Naive thymus-derived CD4-positive, alpha-beta T cell (primary cell): ENCODE results near the gene HSPA2. TPM values are rescaled to one million over a fixed set of nuclear protein-coding genes. Genes with fewer than 3 reads are reported as not detected.

Experiments
- ATAC-seq: fragments of 150-1000 bp; cut with Tn5 transposase; 2 replicates; pipeline ENCODE4 v1.10.0; 2021; ENCODE audit warnings: mild to moderate bottlenecking, moderate library complexity
- CTCF ChIA-PET: fragments of 350-600 bp; sonication (Branson Sonifier 250); formaldehyde crosslinking; loops from one replicate; lab custom pipeline; 2021; ENCODE audit warnings: antibody characterized with exemption; lab: Charles Lee
- POLR2A ChIA-PET: fragments of 350-600 bp; sonication (Branson Sonifier 250); formaldehyde crosslinking; loops from one replicate; lab custom pipeline; 2021; ENCODE audit warnings: antibody characterized with exemption, inconsistent platforms; lab: Charles Lee
- DNase-seq, 9 donors: peaks; one replicate each; pipeline versions ENCODE4 v3.0.0 to v3.0.0-alpha.2; 2020 to 2022; ENCODE audit warnings: mixed read lengths in 1 of 9
- H3K27ac ChIP-seq: one replicate; pipeline ENCODE4 v1.7.0; 2013; ENCODE audit warnings: mild to moderate bottlenecking, low read depth, low read length, moderate library complexity
- H3K27me3 ChIP-seq, 2 donors: one replicate each; pipeline ENCODE4 v1.7.0; 2013; ENCODE audit warnings: low read length in 2 of 2, mild to moderate bottlenecking in 2 of 2, moderate library complexity in 2 of 2; ENCODE audit not compliant: control insufficient read depth in 2 of 2, insufficient read depth in 2 of 2
- H3K36me3 ChIP-seq, 3 experiments: 1 replicate in 2 of 3; 2 replicates in 1 of 3; pipeline ENCODE4 v1.7.0; 2013; ENCODE audit warnings: low read length in 3 of 3, mild to moderate bottlenecking in 3 of 3, moderate library complexity in 1 of 3; ENCODE audit not compliant: insufficient read depth in 3 of 3, control insufficient read depth in 2 of 3
- H3K4me1 ChIP-seq, 2 donors: one replicate each; pipeline ENCODE4 v1.7.0; 2013; ENCODE audit warnings: low read length in 2 of 2, mild to moderate bottlenecking in 2 of 2, moderate library complexity in 1 of 2; ENCODE audit not compliant: control insufficient read depth in 2 of 2, insufficient read depth in 2 of 2
- H3K4me3 ChIP-seq: 2 replicates; pipeline ENCODE4 v1.7.0; 2013; ENCODE audit warnings: mild to moderate bottlenecking, low read length
- H3K9me3 ChIP-seq, 3 experiments: 1 replicate in 2 of 3; 2 replicates in 1 of 3; pipeline ENCODE4 v1.7.0; 2013; ENCODE audit warnings: low read length in 3 of 3; ENCODE audit not compliant: control insufficient read depth in 2 of 3
- H3K27ac Mint-ChIP-seq, 9 donors: one replicate each; pipeline ENCODE4 v1.8.0; 2020 to 2022; ENCODE audit warnings: mixed read lengths in 9 of 9, mild to moderate bottlenecking in 8 of 9, moderate library complexity in 5 of 9, inconsistent platforms in 2 of 9
- H3K27me3 Mint-ChIP-seq, 5 donors: one replicate each; pipeline ENCODE4 v1.8.0; 2021 to 2022; ENCODE audit warnings: mixed read lengths in 5 of 5, mild to moderate bottlenecking in 1 of 5
- H3K36me3 Mint-ChIP-seq, 5 donors: one replicate each; pipeline ENCODE4 v1.8.0; 2020 to 2022; ENCODE audit warnings: mixed read lengths in 5 of 5, mild to moderate bottlenecking in 3 of 5, inconsistent platforms in 1 of 5
- H3K4me1 Mint-ChIP-seq, 7 donors: one replicate each; pipeline ENCODE4 v1.8.0; 2020 to 2022; ENCODE audit warnings: mixed read lengths in 7 of 7, mild to moderate bottlenecking in 3 of 7, inconsistent platforms in 1 of 7
- H3K4me3 Mint-ChIP-seq, 10 donors: one replicate each; pipeline ENCODE4 v1.8.0; 2020 to 2022; ENCODE audit warnings: mild to moderate bottlenecking in 10 of 10, mixed read lengths in 10 of 10, moderate library complexity in 6 of 10, inconsistent platforms in 2 of 10
- H3K9me3 Mint-ChIP-seq, 11 donors: one replicate each; pipeline ENCODE4 v1.8.0; 2020 to 2022; ENCODE audit warnings: mixed read lengths in 11 of 11, mild to moderate bottlenecking in 4 of 11, inconsistent platforms in 1 of 11, moderate library complexity in 1 of 11
- intact Hi-C, 2 donors: fragments of 100-400 bp; cut with micrococcal nuclease; formaldehyde crosslinking; loops; one replicate each; pipeline ENCODE4 v1.15.1; 2023
- polyA plus RNA-seq, 2 donors: library from polyadenylated mRNA; unstranded; fragments of 300-500 nt; fragmentation: Illumina TruSeq; gene quantifications; one replicate each; pipeline ENCODE4 v1.2.3, GENCODE V29; 2021
- total RNA-seq, 6 experiments: library from RNA in 5 of 6; stranded (reverse) in 5 of 6; gene quantifications; 1 replicate in 5 of 6; 2 replicates in 1 of 6; pipeline ENCODE4 v1.2.3 and lab custom pipeline; 2021 to 2026

Gene HSPA2
- total and polyA plus RNA-seq, 7 experiments from 2014 or later, result 0.21 to 2.5 (median 0.76) TPM

- Mint-ChIP-seq H3K9me3 (no peaks in the 10 kb centered on the region), H3K27me3 (no peaks in the 10 kb centered on the region), H3K4me1 (peaks cover 25 to 64% (median 57%) of the 10 kb centered on the region in 7 donors), H3K36me3 (peaks cover 0 to 3% (median 0%) of the 10 kb centered on the region in 5 donors), H3K27ac (peak overlapping the region in 2 of 9 donors; percentile 43 to 54), H3K4me3 (peak overlapping the region in 2 of 10 donors; percentile 13 to 23)
- H3K36me3 ChIP-seq, result peaks cover 0 to 17% (median 13%) of the 10 kb centered on the region in 3 experiments
- ATAC-seq (no peak), DNase-seq (no peak)
- H3K9me3 ChIP-seq, result no peaks in the 10 kb centered on the region
- ChIA-PET CTCF (interaction anchor here (1.1 kb wide), 1 partner anchor 36 kb away, joined by 9 read pairs; no protein-coding TSS in a partner anchor), POLR2A (interaction anchor here (0.6 kb wide), 2 partner anchors 174 to 418 kb away, joined by 3 read pairs; no protein-coding TSS in a partner anchor)
- peaks cover 17 to 18% of the 10 kb centered on the region in 2 donors for H3K4me1 ChIP-seq
- no peak overlapping the region for H3K27ac ChIP-seq
- H3K27me3 ChIP-seq, result no peaks in the 10 kb centered on the region
- no peak overlapping the region for H3K4me3 ChIP-seq
- intact Hi-C loops, result no loop called here
These were observed 22.3 kb upstream of the HSPA2 start for GRCh38 chr14:64518229-64518628.

- H3K27me3 Mint-ChIP-seq, result no peaks in the 10 kb centered on the region
- DNase-seq (no peak), ATAC-seq (no peak)
- POLR2A ChIA-PET, result interaction anchor here (2.1 kb wide), 1 partner anchor 16 kb away, joined by 7 read pairs; the partner anchor contains the start of gene ZBTB1
- H3K4me3 Mint-ChIP-seq, result peak overlapping the region in 1 of 10 donors; percentile 19
- H3K36me3 Mint-ChIP-seq, result peaks cover 0 to 8% (median 3%) of the 10 kb centered on the region in 5 donors
- peaks cover 0 to 18% (median 17%) of the 10 kb centered on the region in 3 experiments for H3K36me3 ChIP-seq
- H3K4me1 Mint-ChIP-seq, result peaks cover 18 to 46% (median 37%) of the 10 kb centered on the region in 7 donors
- no peaks in the 10 kb centered on the region for H3K9me3 Mint-ChIP-seq
- no peaks in the 10 kb centered on the region for H3K9me3 ChIP-seq
- no peaks in the 10 kb centered on the region for H3K27me3 ChIP-seq
- H3K4me1 ChIP-seq, result peaks cover 7 to 13% of the 10 kb centered on the region in 2 donors
- no peak overlapping the region for H3K4me3 ChIP-seq
- intact Hi-C loops, result no loop called here
- H3K27ac ChIP-seq, result no peak overlapping the region
- CTCF ChIA-PET, result interaction anchor here (0.7 kb wide), 1 partner anchor 179 kb away, joined by 3 read pairs; no protein-coding TSS in a partner anchor
- peak overlapping the region in 2 of 9 donors; percentile 2 to 25 for H3K27ac Mint-ChIP-seq
These were observed 19.8 kb upstream of the HSPA2 start for GRCh38 chr14:64520699-64521098.

- Histone ChIP-seq H3K9me3 (no peaks in the 10 kb centered on the region), H3K27me3 (no peaks in the 10 kb centered on the region), H3K4me3 (no peak overlapping the region), H3K4me1 (no peaks in the 10 kb centered on the region), H3K36me3 (peaks cover 0 to 18% (median 17%) of the 10 kb centered on the region in 3 experiments), H3K27ac (no peak overlapping the region)
- ChIA-PET CTCF (interaction anchor here (0.6 to 0.8 kb wide), 2 partner anchors 11 to 14 kb away, joined by 3 read pairs; no protein-coding TSS in a partner anchor), POLR2A (interaction anchor here (1.5 to 2.1 kb wide), 2 partner anchors 14 to 18 kb away, joined by 3 to 7 read pairs; partner anchors contain the start of gene ZBTB1)
- Mint-ChIP-seq H3K9me3 (no peaks in the 10 kb centered on the region), H3K36me3 (peaks cover 0 to 15% (median 10%) of the 10 kb centered on the region in 5 donors), H3K4me1 (peaks cover 10 to 37% (median 19%) of the 10 kb centered on the region in 7 donors), H3K27me3 (no peaks in the 10 kb centered on the region), H3K4me3 (no peak overlapping the region), H3K27ac (no peak overlapping the region)
- intact Hi-C loops, result no loop called here
- ATAC-seq, result no peak
- DNase-seq, result no peak
These were observed 17.8 kb upstream of the HSPA2 start for GRCh38 chr14:64522591-64523355.

GRCh38 chr14:64525354-64525753 is 15.2 kb upstream of the HSPA2 start:
- Histone ChIP-seq H3K9me3 (no peaks in the 10 kb centered on the region), H3K36me3 (peaks cover 0 to 18% (median 17%) of the 10 kb centered on the region in 3 experiments), H3K4me3 (no peak overlapping the region), H3K27me3 (no peaks in the 10 kb centered on the region), H3K4me1 (no peaks in the 10 kb centered on the region), H3K27ac (no peak overlapping the region)
- DNase-seq (no peak), ATAC-seq (no peak)
- CTCF ChIA-PET, result interaction anchor here (1.9 kb wide), 1 partner anchor 14 kb away, joined by 3 read pairs; no protein-coding TSS in a partner anchor
- POLR2A ChIA-PET, result interaction anchor here (0.9 kb wide), 1 partner anchor 16 kb away, joined by 3 read pairs; no protein-coding TSS in a partner anchor
- Mint-ChIP-seq H3K9me3 (no peaks in the 10 kb centered on the region), H3K27me3 (no peaks in the 10 kb centered on the region), H3K27ac (peak overlapping the region in 2 of 9 donors; percentile 16 to 29), H3K36me3 (peaks cover 0 to 15% (median 10%) of the 10 kb centered on the region in 5 donors), H3K4me1 (peaks cover 2 to 24% (median 13%) of the 10 kb centered on the region in 7 donors), H3K4me3 (no peak overlapping the region)
- intact Hi-C loops, result no loop called here

- H3K4me3 ChIP-seq, result no peak overlapping the region
- H3K4me1 Mint-ChIP-seq, result peaks cover 0 to 10% (median 4%) of the 10 kb centered on the region in 7 donors
- no peaks in the 10 kb centered on the region for H3K36me3 ChIP-seq
- POLR2A ChIA-PET, result no interaction called here
- CTCF ChIA-PET, result no interaction called here
- no peak overlapping the region for H3K4me3 Mint-ChIP-seq
- H3K27ac ChIP-seq, result no peak overlapping the region
- peaks cover 0 to 2% (median 0%) of the 10 kb centered on the region in 5 donors for H3K27me3 Mint-ChIP-seq
- no peak overlapping the region for H3K27ac Mint-ChIP-seq
- H3K27me3 ChIP-seq, result no peaks in the 10 kb centered on the region
- DNase-seq (no peak), ATAC-seq (no peak)
- no peaks in the 10 kb centered on the region for H3K9me3 ChIP-seq
- peaks cover 0 to 8% (median 2%) of the 10 kb centered on the region in 5 donors for H3K36me3 Mint-ChIP-seq
- no peaks in the 10 kb centered on the region for H3K9me3 Mint-ChIP-seq
- no peaks in the 10 kb centered on the region for H3K4me1 ChIP-seq
- intact Hi-C loops, result no loop called here
These were observed 9.0 kb upstream of the HSPA2 start for GRCh38 chr14:64531567-64531966.

GRCh38 chr14:64536488-64537245 is 3.9 kb upstream of the HSPA2 start:
- intact Hi-C loops, result no loop called here
- POLR2A ChIA-PET, result interaction anchor here (0.7 to 1.1 kb wide), 2 partner anchors 27 to 40 kb away, joined by 4 to 6 read pairs; no protein-coding TSS in a partner anchor
- no peak overlapping the region for H3K4me3 ChIP-seq
- H3K27ac ChIP-seq, result no peak overlapping the region
- Mint-ChIP-seq H3K9me3 (peaks cover 0 to 17% (median 2%) of the 10 kb centered on the region in 11 donors), H3K4me1 (peaks cover 13 to 27% (median 22%) of the 10 kb centered on the region in 7 donors), H3K4me3 (peak overlapping the region in 4 of 10 donors; percentile 4 to 69 (median 44)), H3K27me3 (peaks cover 0 to 21% (median 0%) of the 10 kb centered on the region in 5 donors), H3K36me3 (peaks cover 0 to 10% (median 0%) of the 10 kb centered on the region in 5 donors), H3K27ac (peak overlapping the region in 2 of 9 donors; percentile 32 to 44)
- no peaks in the 10 kb centered on the region for H3K27me3 ChIP-seq
- peaks cover 0 to 4% (median 0%) of the 10 kb centered on the region in 3 experiments for H3K36me3 ChIP-seq
- H3K4me1 ChIP-seq, result peaks cover 4 to 6% of the 10 kb centered on the region in 2 donors
- CTCF ChIA-PET, result no interaction called here
- ATAC-seq (no peak), DNase-seq (no peak)
- H3K9me3 ChIP-seq, result peaks cover 0 to 9% (median 0%) of the 10 kb centered on the region in 3 experiments
